ENCODE measurements around the gene NGEF.

Gene NGEF

DNA sequence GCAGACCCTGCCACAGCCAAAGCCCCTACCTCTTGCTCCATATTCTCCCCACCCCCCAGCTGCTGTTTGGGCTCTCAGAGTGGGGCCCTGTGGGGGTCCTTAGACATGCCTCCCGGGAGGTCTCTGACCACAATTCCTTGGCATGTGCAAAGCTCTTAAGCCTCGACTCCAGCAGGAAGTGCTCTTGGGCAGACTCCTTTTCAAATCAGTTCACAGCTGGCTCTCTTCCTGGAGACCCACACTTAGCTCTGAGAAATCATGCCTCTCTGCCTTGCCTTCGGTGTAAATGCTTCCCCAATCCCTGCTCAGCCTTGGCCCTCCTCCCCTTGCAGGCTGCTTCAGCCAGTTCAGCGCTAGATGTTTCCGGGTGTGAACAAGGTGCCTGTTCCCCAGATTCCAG is 46.9 kb downstream of the NGEF start:
- DNase-seq, result no peak

GRCh38 chr2:232963913-232964312 is 49.1 kb downstream of the NGEF start:
- no peak for DNase-seq

DNA sequence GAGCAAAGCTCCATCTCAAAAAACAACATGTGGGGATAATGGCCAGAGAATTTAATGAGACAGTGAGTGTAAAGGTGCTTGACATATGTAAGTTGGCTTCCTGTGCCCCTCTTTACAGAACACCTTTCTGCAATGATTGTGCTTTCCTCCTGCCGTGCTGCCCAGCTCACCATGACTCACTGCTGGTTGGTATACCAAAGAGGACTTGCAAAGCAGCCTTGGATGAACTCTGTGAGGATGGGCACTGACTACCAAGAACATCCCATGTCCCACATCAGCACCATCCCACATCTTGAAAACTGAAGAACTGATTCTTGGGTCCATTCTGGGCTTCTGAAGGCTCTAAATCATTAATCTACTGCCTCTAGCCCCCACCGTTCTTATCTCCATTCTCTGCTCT is 52.2 kb downstream of the NGEF start:
- DNase-seq, result no peak

- no peak for DNase-seq
Measured at GRCh38 chr2:232959139-232959538, 53.9 kb downstream of the NGEF start.

DNA sequence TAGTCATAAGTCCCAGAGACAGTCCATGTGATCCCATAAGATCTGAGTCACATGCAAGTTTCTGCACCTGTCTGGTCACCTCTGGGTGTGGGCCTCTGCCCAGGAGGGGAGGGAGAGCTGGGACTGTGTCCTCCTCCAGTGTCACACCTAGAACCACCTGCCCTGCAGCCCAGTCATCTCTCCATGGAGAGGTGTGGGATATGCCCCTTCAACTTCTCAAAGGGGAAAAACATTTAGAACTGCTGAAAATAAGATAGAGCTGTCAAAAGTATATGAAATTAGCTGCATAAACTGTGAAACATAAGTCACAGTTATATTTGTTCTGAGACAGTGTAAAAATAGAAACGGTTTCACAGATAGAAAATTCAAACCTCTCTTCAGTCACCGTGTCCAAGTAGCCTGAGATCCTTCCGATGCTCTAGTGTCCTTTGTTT is 55.4 kb downstream of the NGEF start:
- DNase-seq, result no peak

GRCh38 chr2:232955856-232956255 is 57.2 kb downstream of the NGEF start:
- DNase-seq, result no peak

DNA sequence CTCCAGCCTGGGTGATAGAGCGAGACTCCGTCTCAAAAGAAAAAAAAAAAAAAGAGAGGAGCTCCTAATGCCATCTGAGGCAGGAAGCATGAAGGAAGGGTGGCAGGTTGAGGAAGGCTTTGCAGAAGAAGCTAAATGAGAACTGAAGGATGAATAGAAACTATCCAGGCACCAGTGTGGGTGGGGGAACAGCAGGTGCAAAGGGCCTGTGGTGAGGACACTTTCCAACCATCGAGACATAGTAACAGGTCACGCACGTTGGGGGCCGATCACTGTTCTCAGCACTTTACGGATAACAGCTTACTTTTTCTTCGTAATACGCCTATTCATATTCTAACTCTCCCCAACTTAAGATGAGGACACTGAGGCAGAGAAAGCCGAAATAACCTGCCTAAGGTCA is 58.4 kb downstream of the NGEF start:
- DNase-seq, result no peak

DNA sequence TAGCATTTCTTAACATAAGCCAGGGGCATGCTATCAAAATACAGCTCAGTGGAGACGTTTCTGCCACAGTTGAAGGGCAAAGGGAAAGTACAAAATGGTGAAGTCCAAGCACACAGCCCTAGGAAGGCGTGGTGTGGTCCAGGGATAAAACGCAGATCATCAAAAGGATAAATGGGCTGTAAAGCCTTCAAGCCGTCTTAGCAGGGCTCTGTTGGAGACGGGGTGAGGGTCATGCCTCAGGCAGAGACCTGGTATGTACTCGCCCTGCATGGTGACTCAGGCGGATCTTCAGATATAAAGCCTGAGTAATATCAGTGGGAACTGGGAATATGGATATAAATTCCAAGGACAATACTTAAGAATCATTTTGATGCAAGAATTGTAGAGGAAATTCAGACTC is 61.2 kb downstream of the NGEF start:
- no peak for DNase-seq

- DNase-seq, result no peak
Measured at GRCh38 chr2:232951181-232951580, 61.9 kb downstream of the NGEF start.

- no peak for DNase-seq
Measured at GRCh38 chr2:232950751-232951150, 62.3 kb downstream of the NGEF start.

DNA sequence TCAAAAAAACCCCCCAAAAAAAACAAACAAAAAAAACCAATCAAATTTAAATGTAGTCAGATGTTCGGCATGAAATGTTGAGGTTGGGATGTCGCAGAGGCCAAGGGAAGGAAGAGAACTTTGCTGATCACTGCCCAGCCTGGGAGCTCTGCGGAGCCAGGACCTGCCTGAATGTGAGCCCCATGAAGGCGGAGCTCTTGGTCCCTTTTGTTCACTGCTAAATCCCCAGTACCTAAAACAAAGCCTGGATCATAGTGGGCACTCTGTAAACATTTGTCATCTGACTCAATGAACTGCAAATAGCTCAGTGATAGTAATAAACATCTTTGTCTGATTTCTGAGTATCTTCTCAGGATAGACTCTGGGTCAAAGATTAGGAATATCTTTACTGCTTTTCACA is 64.0 kb downstream of the NGEF start:
- no peak for DNase-seq

DNA sequence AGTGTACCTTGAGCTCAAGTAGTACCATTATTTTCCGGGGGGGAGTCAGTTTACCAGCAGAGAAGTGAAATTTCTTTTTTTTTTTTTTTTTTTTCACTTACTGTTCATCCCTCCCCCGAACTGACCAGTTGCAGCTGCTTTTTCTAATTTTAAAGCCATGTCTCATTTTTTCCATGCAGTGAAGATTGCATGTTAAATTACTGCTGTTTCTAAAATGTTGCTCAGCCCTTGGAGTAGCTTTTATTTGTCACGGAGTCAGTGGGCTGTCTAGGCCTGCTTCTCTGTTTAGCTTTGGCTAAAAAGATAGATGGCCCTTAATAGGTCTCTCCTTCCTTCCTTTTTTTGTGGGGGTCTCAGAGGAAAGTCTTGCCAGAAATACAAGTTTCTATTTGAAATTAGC is 70.2 kb downstream of the NGEF start:
- no peak for DNase-seq

DNA sequence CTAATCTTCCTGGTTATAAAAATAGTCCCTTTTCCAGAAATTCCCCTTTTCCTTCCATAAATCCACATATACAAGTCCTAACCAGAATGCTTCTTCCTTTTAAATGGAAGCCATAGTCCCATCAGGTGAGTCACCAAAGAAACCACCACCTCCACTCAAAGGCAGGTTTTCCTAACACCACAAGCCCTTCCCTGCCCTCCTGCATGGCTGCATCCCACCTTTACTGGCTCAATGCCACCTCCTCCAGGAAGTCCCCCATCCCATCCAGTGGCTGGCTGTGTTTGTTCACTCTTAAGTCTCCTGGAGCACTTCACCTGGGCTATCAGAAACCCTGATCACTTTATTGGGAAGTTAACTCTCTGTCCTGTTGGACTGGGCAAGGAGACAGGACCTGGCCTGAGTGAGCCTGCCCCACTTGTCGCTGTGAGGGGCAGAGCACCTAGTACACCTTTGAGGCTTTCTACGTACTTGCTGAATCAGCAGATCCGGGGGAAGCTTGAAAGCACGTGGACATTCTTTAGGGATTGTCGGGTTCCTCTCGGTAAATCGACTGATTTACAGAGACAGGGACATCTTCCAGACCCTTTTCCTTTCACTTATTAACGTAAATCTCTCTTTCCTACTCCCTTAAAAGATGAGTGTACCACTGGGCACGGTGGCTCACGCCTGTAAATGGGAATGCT is 71.0 kb downstream of the NGEF start:
- no peak for DNase-seq

DNA sequence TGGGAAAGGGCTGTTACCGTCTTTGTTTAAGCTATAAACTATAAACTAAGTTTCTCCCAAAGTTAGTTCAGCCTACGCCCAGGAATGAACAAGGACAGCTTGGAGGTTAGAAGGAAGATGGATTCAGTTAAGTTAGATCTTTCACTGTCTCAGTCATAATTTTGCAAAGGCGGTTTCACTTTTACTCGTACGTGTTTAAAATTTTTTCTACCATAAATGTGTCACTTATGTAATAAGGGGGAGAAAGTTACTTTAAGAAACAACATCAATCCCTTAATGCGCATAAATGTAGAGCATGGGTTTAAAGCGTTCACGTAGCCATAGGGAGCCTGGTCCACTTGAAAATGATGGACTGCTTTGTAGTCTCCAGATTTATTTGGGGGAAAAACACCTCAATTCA is 71.7 kb downstream of the NGEF start:
- DNase-seq, result no peak

GRCh38 chr2:232940724-232941123 is 72.3 kb downstream of the NGEF start:
- DNase-seq, result no peak

- DNase-seq, result no peak
Measured at GRCh38 chr2:232937278-232937906, 75.7 kb downstream of the NGEF start.

GRCh38 chr2:232931636-232932035 is 81.4 kb downstream of the NGEF start:
- no peak for DNase-seq

GRCh38 chr2:232930059-232930400 is 83.0 kb downstream of the NGEF start:
- DNase-seq, result no peak

GRCh38 chr2:232929303-232930058 is 83.6 kb downstream of the NGEF start:
- no peak for DNase-seq

GRCh38 chr2:232928551-232929302 is 84.3 kb downstream of the NGEF start:
- DNase-seq, result no peak

DNA sequence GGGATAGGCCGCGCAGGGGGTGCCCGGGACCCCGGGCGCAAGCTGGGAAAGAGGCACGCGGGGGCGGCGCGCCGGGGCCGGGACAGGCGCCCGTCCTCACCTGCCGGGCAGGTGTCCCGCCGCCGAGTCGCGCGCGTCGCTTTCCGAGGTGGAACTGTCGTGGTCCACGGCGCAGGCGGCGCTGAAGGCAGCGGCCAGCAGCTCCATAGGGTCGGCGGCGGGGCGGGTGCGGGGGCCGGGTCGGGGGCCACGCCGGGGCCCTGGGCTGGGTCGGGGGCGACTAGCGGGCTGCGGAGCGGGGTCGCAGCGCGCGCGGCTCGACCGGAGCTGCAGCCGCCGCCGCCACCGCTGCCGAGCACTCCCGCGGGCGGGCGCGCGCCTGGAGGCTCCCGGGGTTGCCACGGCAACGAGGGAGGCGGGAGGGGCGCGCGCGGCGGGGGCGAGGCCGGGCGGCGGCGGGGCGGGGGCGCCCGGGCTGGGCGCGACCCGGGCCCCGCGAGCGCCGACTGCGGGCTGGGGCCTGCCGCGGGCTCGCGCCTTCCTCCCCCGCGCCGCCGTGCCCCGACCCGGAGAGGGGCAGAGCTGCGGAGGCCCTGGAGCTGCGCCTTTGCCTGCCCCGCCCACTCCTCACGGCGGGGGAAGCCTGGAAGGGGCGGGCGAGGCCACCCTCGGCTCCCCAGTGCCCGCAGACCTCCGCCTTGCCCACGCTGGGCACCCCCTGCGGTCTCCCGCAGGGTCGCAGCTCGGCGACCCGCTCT is 85.1 kb downstream of the NGEF start:
- DNase-seq, result no peak

- no peak for DNase-seq
Measured at GRCh38 chr2:232927032-232927792, 85.8 kb downstream of the NGEF start.

Data from central memory CD4-positive, alpha-beta T cell (primary cell).